Panc1 (cell line): ENCODE results near the gene EIPR1. TPM values are rescaled to one million over a fixed set of nuclear protein-coding genes. Genes with fewer than 3 reads are reported as not detected.

Experiments
- ATAC-seq: fragments of 200-7000 bp; cut with Tn5 transposase; 2 replicates; pipeline ENCODE4 v1.9.1; 2020; ENCODE audit warnings: mild to moderate bottlenecking, moderate library complexity
- BruUV-seq: library from RNA; stranded (reverse); fragments of 400-500 nt; replicated peaks from 2 replicates; lab custom pipeline; 2021; lab: Mats Ljungman, UMichigan
- CTCF ChIA-PET: fragments of 300-600 bp; sonication (Branson Sonifier 250); formaldehyde crosslinking; loops from one replicate; lab custom pipeline; 2022; ENCODE audit warnings: antibody characterized with exemption; lab: Charles Lee
- POLR2A ChIA-PET: fragments of 300-600 bp; sonication (Branson Sonifier 250); formaldehyde crosslinking; loops from one replicate; lab custom pipeline; 2022; ENCODE audit warnings: antibody characterized with exemption; lab: Charles Lee
- DNase-seq: peaks from one replicate; pipeline ENCODE4 v3.0.0-alpha.2; 2010; ENCODE audit warnings: low read depth, low spot score
- H3K27ac ChIP-seq: 2 replicates; pipeline ENCODE4 v1.5.1; 2011; ENCODE audit warnings: mild to moderate bottlenecking, low read length, inconsistent platforms
- H3K27me3 ChIP-seq: fragments of 200-500 bp; sonication (Bioruptor generic); 2 replicates; pipeline ENCODE4 v1.6.0; 2014; ENCODE audit warnings: low read length, inconsistent platforms; ENCODE audit not compliant: control insufficient read depth, insufficient read depth
- H3K36me3 ChIP-seq: fragments of 200-500 bp; sonication (Bioruptor generic); 2 replicates; pipeline ENCODE4 v1.5.1; 2014; ENCODE audit warnings: inconsistent platforms, mild to moderate bottlenecking, low read length, moderate library complexity; ENCODE audit not compliant: control insufficient read depth, insufficient read depth
- H3K4me1 ChIP-seq: 2 replicates; pipeline ENCODE4 v1.5.1; 2011; ENCODE audit warnings: inconsistent platforms, mild to moderate bottlenecking, low read length, moderate library complexity; ENCODE audit not compliant: control insufficient read depth, insufficient read depth
- H3K4me3 ChIP-seq, 2 experiments: 2 replicates each; pipeline ENCODE4 v1.5.1; 2011 to 2012; ENCODE audit warnings: low read depth in 2 of 2, low read length in 2 of 2, mild to moderate bottlenecking in 2 of 2, inconsistent platforms in 1 of 2, moderate library complexity in 1 of 2
- H3K9me3 ChIP-seq: fragments of 200-500 bp; sonication (Bioruptor generic); 2 replicates; pipeline ENCODE4 v1.5.1; 2014; ENCODE audit warnings: low read depth, mild to moderate bottlenecking, inconsistent platforms, low read length, moderate library complexity; ENCODE audit not compliant: control insufficient read depth, insufficient read depth
- CTCF ChIP-seq: fragments of 450-650 bp; IDR thresholded peaks from 2 replicates; pipeline ENCODE4 v1.5.1; 2017; ENCODE audit warnings: mild to moderate bottlenecking
- POLR2AphosphoS5 ChIP-seq: IDR thresholded peaks from 2 replicates; pipeline ENCODE4 v1.6.1; 2012; ENCODE audit warnings: mild to moderate bottlenecking, low read depth, low read length, moderate library complexity
- REST ChIP-seq, 2 experiments: IDR thresholded peaks; 2 replicates each; pipeline ENCODE4 v1.6.1; 2011 to 2012; ENCODE audit warnings: low read depth in 2 of 2, control low read depth in 1 of 2, low read length in 1 of 2, mild to moderate bottlenecking in 1 of 2, moderate library complexity in 1 of 2; ENCODE audit not compliant: insufficient read depth in 1 of 2
- SIN3A ChIP-seq: IDR thresholded peaks from 2 replicates; pipeline ENCODE4 v1.6.1; 2012; ENCODE audit warnings: low read depth, mild to moderate bottlenecking, low read length, moderate library complexity, borderline replicate concordance; ENCODE audit not compliant: insufficient read depth
- TCF7L2 ChIP-seq: IDR thresholded peaks from 2 replicates; pipeline ENCODE4 v1.6.1; 2011; ENCODE audit warnings: mild to moderate bottlenecking, low read depth, low read length, inconsistent platforms
- in situ Hi-C: cut with HindIII; loops from 2 replicates; pipeline ENCODE4 v1.10.0; 2016; ENCODE audit warnings: low sequenced_read_pairs, low pct_unique_long_range_greater_than_20kb
- intact Hi-C: fragments of 100-400 bp; cut with micrococcal nuclease; formaldehyde crosslinking; loops from one replicate; pipeline ENCODE4 v1.10.0; 2022; ENCODE audit not compliant: unreplicated experiment
- total RNA-seq: library from RNA; stranded (reverse); gene quantifications from one replicate; pipeline ENCODE4 v1.2.1, GENCODE V29; 2021; ENCODE audit not compliant: unreplicated experiment

Gene EIPR1
- total RNA-seq, 1 experiment from 2014 or later: 26.7 TPM

DNA sequence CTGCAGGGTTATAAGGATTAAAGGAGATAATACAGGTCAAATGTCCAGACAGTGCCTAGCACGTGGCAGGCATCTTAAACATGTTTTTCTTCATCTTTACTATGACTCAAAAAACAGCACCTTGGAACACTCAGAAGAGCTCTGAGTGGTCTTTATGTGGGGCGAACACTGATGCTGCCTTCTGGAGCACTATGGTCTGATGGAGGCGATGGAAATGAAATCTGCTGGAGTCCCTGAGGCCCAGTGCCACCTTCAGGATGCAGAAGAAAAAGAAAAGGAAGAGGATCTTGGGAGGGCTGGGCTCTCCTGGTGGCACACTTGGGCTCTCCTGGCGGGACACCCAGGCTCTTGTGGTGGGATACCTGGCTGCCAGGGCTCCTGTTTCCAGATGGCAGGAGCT is 171.8 kb downstream of the EIPR1 start:
- ChIA-PET CTCF (no interaction called here), POLR2A (no interaction called here)
- no peak for ATAC-seq
- DNase-seq: no peak
- no peaks in the 10 kb centered on the region for H3K27me3 ChIP-seq
- H3K27ac ChIP-seq: no peak overlapping the region
- in situ Hi-C loops: no loop called here
- H3K4me1 ChIP-seq: no peaks in the 10 kb centered on the region
- no TSS peak for BruUV-seq
- intact Hi-C loops: no loop called here
- no peak for TF ChIP-seq CTCF
- no peak for TF ChIP-seq SIN3A
- TF ChIP-seq REST (IDR thresholded peaks at IDR 0.05; ENCODE audit: insufficient read depth in 1 of 2, low read depth in 2 of 2, low read length in 1 of 2): no peak
- TF ChIP-seq TCF7L2: no peak
- no peak for TF ChIP-seq POLR2AphosphoS5
- no peak overlapping the region for H3K4me3 ChIP-seq
- no peaks in the 10 kb centered on the region for H3K9me3 ChIP-seq
- no peaks in the 10 kb centered on the region for H3K36me3 ChIP-seq

- Histone ChIP-seq H3K36me3 (no peaks in the 10 kb centered on the region), H3K4me1 (no peaks in the 10 kb centered on the region), H3K27me3 (no peaks in the 10 kb centered on the region), H3K27ac (no peak overlapping the region), H3K4me3 (no peak overlapping the region), H3K9me3 (no peaks in the 10 kb centered on the region)
- no peak for TF ChIP-seq SIN3A
- no peak for TF ChIP-seq REST (IDR thresholded peaks at IDR 0.05; ENCODE audit: insufficient read depth in 1 of 2, low read depth in 2 of 2, low read length in 1 of 2)
- TF ChIP-seq TCF7L2: no peak
- no peak for TF ChIP-seq CTCF
- TF ChIP-seq POLR2AphosphoS5: no peak
- BruUV-seq: no TSS peak
- ChIA-PET CTCF (no interaction called here), POLR2A (no interaction called here)
- DNase-seq (no peak), ATAC-seq (no peak)
- in situ Hi-C loops (no loop called here), intact Hi-C loops (no loop called here)
Measured at GRCh38 chr2:3204031-3204821, 173.4 kb downstream of the EIPR1 start.
